ENCODE results near the gene PGR.

Gene PGR

DNA sequence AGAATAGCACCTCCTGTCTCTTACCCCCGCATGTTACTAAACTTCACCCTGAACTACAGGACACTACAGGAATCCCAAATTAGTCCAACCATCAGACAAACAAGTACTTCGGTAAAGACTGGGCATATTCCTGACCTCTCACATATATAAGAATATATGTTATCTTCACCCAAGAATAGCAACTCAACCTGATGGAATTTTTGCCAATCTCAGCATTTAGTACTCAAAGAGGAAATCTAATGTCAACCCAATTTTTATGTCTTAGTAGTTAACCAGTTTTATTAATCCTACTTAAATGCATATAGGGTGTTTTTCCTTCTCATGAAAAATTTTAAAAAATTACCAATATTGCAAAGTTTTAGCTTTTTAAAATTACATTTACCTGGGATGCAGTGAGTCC lies 26.2 kb downstream of the PGR start:
- Mint-ChIP-seq H3K9me3 (peaks cover 13% of the 10 kb centered on the region), H3K27ac (no peak overlapping the region)

GRCh38 chr11:101100601-101101000 lies 29.0 kb downstream of the PGR start:
- Mint-ChIP-seq H3K9me3 (peaks cover 18% of the 10 kb centered on the region), H3K4me1 (no peaks in the 10 kb centered on the region), H3K27ac (no peak overlapping the region), H3K4me3 (no peak overlapping the region), H3K27me3 (no peaks in the 10 kb centered on the region), H3K36me3 (no peaks in the 10 kb centered on the region)

More for the DNA sequence above, 26.2 kb downstream of the PGR start:
- Mint-ChIP-seq H3K27me3 (no peaks in the 10 kb centered on the region), H3K4me1 (no peaks in the 10 kb centered on the region), H3K4me3 (no peak overlapping the region), H3K36me3 (no peaks in the 10 kb centered on the region)

DNA sequence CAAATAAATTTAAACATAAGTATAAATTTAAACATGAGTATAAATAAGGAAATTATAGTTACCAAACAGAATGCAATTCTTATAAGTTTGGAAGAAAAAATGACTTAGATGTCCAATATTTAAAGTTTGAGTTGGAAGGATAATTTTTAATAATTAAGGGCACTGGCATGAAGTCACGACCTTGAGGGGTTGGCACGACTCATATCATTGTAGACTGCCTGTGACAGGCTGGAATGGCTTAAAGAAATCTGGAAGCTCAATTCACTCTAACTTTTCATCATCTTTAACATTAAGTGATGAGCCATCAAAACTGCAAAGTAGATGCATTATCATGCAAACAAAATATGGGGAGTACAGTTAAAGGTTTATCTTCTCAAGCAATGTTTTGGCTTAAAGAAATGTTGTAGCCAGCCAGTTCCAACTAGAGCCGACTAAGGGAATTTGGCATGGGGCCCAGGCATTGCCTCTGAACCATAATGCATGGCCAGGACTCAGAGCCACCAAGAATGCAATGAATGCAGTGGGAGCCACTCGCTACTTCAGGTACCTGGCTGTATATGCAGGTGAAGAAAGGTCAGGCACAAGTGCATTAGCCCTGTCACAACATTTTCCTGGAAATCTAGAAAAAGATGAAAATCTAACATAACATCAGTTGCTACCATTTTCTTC lies 33.4 kb downstream of the PGR start:
- H3K9me3 Mint-ChIP-seq, result peaks cover 18% of the 10 kb centered on the region
- no peaks in the 10 kb centered on the region for H3K4me1 Mint-ChIP-seq
- H3K27me3 Mint-ChIP-seq, result no peaks in the 10 kb centered on the region
- H3K4me3 Mint-ChIP-seq, result no peak overlapping the region
- H3K27ac Mint-ChIP-seq, result no peak overlapping the region
- H3K36me3 Mint-ChIP-seq, result no peaks in the 10 kb centered on the region

GRCh38 chr11:101091781-101092180 lies 37.8 kb downstream of the PGR start:
- Mint-ChIP-seq H3K9me3 (peaks cover 6% of the 10 kb centered on the region), H3K4me1 (no peaks in the 10 kb centered on the region), H3K27ac (no peak overlapping the region), H3K27me3 (no peaks in the 10 kb centered on the region), H3K36me3 (no peaks in the 10 kb centered on the region), H3K4me3 (no peak overlapping the region)

- no peaks in the 10 kb centered on the region for H3K4me1 Mint-ChIP-seq
- no peak overlapping the region for H3K4me3 Mint-ChIP-seq
- H3K27me3 Mint-ChIP-seq, result no peaks in the 10 kb centered on the region
- H3K36me3 Mint-ChIP-seq, result no peaks in the 10 kb centered on the region
- H3K9me3 Mint-ChIP-seq, result peaks cover 6% of the 10 kb centered on the region
- no peak overlapping the region for H3K27ac Mint-ChIP-seq
Observed at GRCh38 chr11:101090679-101091270, 38.8 kb downstream of the PGR start.

GRCh38 chr11:101083335-101083734 lies 46.3 kb downstream of the PGR start:
- no peak overlapping the region for H3K4me3 Mint-ChIP-seq
- H3K4me1 Mint-ChIP-seq, result no peaks in the 10 kb centered on the region
- H3K9me3 Mint-ChIP-seq, result peaks cover 9% of the 10 kb centered on the region
- H3K36me3 Mint-ChIP-seq, result no peaks in the 10 kb centered on the region
- no peaks in the 10 kb centered on the region for H3K27me3 Mint-ChIP-seq
- no peak overlapping the region for H3K27ac Mint-ChIP-seq

DNA sequence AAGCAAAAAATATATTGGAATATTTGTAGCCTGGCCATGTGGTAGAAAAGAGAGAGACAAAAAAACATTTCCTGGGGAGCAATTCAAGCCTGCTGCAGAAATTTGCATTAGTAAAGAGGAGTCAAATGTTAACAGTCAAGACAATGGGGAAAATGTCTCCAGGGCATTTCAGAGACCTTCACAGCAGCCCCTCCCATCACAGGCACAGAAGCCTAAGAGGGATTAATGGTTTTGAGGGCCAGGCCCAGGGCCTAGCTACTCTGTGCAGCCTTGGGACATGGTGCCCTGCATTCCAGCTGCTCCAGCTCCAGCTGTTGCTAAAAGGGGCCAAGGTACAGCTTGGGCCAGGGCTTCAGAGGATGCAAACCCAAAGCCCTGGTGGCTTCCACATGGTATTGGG lies 46.8 kb downstream of the PGR start:
- Mint-ChIP-seq H3K36me3 (no peaks in the 10 kb centered on the region), H3K9me3 (peaks cover 9% of the 10 kb centered on the region), H3K4me1 (no peaks in the 10 kb centered on the region), H3K27me3 (no peaks in the 10 kb centered on the region), H3K27ac (no peak overlapping the region), H3K4me3 (no peak overlapping the region)

DNA sequence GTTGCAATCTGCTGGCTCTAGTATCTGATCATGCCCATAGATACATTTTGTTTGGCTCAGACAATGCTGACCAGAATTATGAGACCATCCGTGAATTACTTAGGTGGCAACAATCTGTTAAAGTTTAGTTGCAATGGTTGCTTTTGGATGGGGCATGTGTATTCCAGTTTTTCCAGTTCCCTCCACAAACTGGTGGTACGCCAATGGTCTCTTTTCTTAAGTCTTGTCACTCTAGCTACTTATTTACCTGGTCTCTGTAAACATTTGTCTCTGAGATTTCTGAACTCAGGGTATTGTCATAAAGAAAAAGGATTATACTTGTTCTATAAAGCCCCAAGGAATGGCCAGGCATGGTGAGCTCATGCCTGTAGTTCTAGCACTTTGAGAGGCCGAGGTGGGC lies 65.9 kb downstream of the PGR start:
- Mint-ChIP-seq H3K36me3 (no peaks in the 10 kb centered on the region), H3K4me3 (no peak overlapping the region), H3K27me3 (no peaks in the 10 kb centered on the region), H3K9me3 (no peaks in the 10 kb centered on the region), H3K4me1 (no peaks in the 10 kb centered on the region), H3K27ac (no peak overlapping the region)

DNA sequence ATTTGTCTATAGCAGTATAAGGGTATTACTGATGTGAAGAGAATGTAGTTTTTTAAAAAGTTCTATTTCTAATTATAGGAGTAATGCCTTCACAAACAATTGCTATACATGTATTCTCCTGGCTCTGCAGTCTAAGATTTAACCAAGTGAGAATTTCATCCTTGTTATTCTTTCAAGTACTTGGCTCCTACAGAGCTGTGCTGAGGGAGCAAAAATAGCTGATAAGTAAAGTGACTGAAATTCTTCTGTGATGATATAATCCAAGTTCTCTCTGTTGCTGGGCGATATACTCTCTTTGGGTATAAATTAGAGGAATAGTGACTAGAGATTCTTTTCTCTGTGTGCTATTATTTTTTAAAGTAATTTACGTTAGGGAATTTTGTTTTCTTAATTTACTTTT lies 68.0 kb downstream of the PGR start:
- no peak overlapping the region for H3K4me3 Mint-ChIP-seq
- H3K36me3 Mint-ChIP-seq, result no peaks in the 10 kb centered on the region
- H3K27me3 Mint-ChIP-seq, result no peaks in the 10 kb centered on the region

GRCh38 chr11:101059331-101059730 lies 70.3 kb downstream of the PGR start:
- Mint-ChIP-seq H3K27ac (no peak overlapping the region), H3K27me3 (no peaks in the 10 kb centered on the region), H3K4me1 (no peaks in the 10 kb centered on the region), H3K4me3 (no peak overlapping the region), H3K36me3 (no peaks in the 10 kb centered on the region), H3K9me3 (peaks cover 4% of the 10 kb centered on the region)

More for the DNA sequence above, 68.0 kb downstream of the PGR start:
- no peak overlapping the region for H3K27ac Mint-ChIP-seq
- H3K9me3 Mint-ChIP-seq, result peaks cover 4% of the 10 kb centered on the region
- H3K4me1 Mint-ChIP-seq, result no peaks in the 10 kb centered on the region

- Mint-ChIP-seq H3K27me3 (no peaks in the 10 kb centered on the region), H3K9me3 (peaks cover 9% of the 10 kb centered on the region), H3K36me3 (no peaks in the 10 kb centered on the region), H3K27ac (no peak overlapping the region), H3K4me1 (no peaks in the 10 kb centered on the region), H3K4me3 (no peak overlapping the region)
Observed at GRCh38 chr11:101053492-101053891, 76.1 kb downstream of the PGR start.

DNA sequence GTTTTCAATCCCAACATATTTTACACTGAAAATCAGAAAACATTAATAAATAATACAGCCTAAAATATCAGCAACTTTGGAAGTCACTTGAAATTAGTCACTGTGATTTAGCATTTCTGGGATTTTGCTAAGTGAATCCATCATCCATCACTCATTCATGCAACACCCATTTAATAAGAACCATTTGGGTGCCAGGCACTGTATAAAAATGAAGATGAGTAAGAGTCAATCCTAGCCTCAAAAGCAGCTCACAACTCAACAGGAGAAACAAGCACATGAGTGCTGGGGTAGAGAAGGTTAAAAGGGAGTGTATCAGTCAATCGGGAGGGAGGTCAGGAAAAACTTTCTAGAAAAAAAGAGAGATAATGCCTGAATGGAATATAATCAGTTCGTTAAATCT lies 77.9 kb downstream of the PGR start:
- Mint-ChIP-seq H3K4me3 (no peak overlapping the region), H3K4me1 (no peaks in the 10 kb centered on the region), H3K27ac (no peak overlapping the region), H3K9me3 (peaks cover 5% of the 10 kb centered on the region), H3K27me3 (no peaks in the 10 kb centered on the region), H3K36me3 (no peaks in the 10 kb centered on the region)

DNA sequence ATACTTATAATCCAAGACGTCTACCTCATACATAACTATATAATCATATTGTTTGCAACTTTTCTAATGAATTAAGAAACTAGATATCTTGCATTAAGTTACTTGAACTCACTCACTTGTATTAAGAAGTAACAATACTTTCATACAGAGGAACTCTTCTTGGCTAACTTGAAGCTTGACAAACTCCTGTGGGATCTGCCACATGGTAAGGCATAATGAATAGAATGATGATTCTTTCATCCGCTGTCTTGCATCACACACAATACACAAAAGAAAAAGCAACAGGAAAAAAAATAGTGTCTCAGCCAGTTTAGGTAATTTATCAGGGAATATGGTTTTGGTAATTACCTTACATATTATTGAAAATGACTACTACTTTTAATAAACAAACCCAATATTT lies 79.8 kb downstream of the PGR start:
- no peaks in the 10 kb centered on the region for H3K36me3 Mint-ChIP-seq
- H3K27ac Mint-ChIP-seq, result no peak overlapping the region
- no peaks in the 10 kb centered on the region for H3K27me3 Mint-ChIP-seq
- H3K9me3 Mint-ChIP-seq, result peaks cover 5% of the 10 kb centered on the region
- no peak overlapping the region for H3K4me3 Mint-ChIP-seq
- H3K4me1 Mint-ChIP-seq, result no peaks in the 10 kb centered on the region

DNA sequence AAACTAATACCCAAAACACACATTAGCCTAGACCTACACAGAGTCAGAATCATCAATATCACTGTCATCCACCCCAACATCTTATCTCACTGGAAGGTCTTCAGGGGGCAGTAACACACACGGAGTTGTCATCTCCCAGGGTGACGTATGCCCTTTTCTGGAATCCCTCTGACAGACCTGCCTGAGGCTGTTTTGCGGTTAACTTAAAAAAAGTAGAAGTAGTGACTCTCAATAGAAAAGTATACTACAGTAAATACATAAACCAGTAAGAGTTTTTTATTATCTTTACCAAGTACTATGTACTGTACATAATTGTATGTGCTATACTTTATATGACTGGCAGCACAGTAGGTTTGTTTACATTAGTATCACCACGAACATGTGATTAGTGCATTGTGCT lies 80.5 kb downstream of the PGR start:
- Mint-ChIP-seq H3K4me1 (no peaks in the 10 kb centered on the region), H3K27ac (no peak overlapping the region), H3K9me3 (peaks cover 5% of the 10 kb centered on the region), H3K4me3 (no peak overlapping the region), H3K36me3 (no peaks in the 10 kb centered on the region), H3K27me3 (no peaks in the 10 kb centered on the region)

DNA sequence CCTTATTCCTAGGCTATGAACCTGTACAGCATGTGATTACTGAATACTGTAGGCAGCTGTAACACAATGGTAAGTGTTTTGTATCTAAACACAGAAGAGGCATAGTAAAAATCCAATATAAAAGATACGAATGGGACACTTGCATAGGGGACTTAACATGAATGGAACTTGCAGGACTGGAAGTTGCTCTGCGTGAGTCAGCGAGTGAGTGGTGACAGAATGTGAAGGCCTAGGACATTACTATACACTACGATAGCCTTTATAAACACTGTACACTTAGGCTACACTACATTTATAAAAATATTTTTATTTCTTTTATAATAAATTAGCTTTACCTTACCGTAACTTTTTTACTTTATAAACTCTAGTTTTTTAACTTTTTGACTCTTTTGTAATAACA lies 81.1 kb downstream of the PGR start:
- no peak overlapping the region for H3K27ac Mint-ChIP-seq

GRCh38 chr11:101046947-101047346 lies 82.7 kb downstream of the PGR start:
- Mint-ChIP-seq H3K36me3 (no peaks in the 10 kb centered on the region), H3K27ac (no peak overlapping the region), H3K4me3 (no peak overlapping the region), H3K4me1 (no peaks in the 10 kb centered on the region), H3K27me3 (no peaks in the 10 kb centered on the region), H3K9me3 (peaks cover 5% of the 10 kb centered on the region)

More for the DNA sequence above, 81.1 kb downstream of the PGR start:
- no peaks in the 10 kb centered on the region for H3K27me3 Mint-ChIP-seq
- no peak overlapping the region for H3K4me3 Mint-ChIP-seq
- peaks cover 5% of the 10 kb centered on the region for H3K9me3 Mint-ChIP-seq
- H3K36me3 Mint-ChIP-seq, result no peaks in the 10 kb centered on the region
- no peaks in the 10 kb centered on the region for H3K4me1 Mint-ChIP-seq

GRCh38 chr11:101045415-101045814 lies 84.2 kb downstream of the PGR start:
- Mint-ChIP-seq H3K4me1 (no peaks in the 10 kb centered on the region), H3K27me3 (no peaks in the 10 kb centered on the region), H3K36me3 (no peaks in the 10 kb centered on the region), H3K4me3 (no peak overlapping the region), H3K27ac (no peak overlapping the region), H3K9me3 (no peaks in the 10 kb centered on the region)
